Activated gamma-delta T cell treated with Interleukin-2 at 50 U/mL for 16 hours (primary cell): ENCODE measurements around the gene THSD4.
"Not testable (repeated sequence)": the region's sequence is repeated elsewhere in the genome, so short reads cannot be mapped to it uniquely, and the experiment has no call there.

ENCODE experiments used
- DNase-seq: peaks from one replicate; pipeline ENCODE4 v3.0.0-alpha.2; 2020

Gene THSD4

DNA sequence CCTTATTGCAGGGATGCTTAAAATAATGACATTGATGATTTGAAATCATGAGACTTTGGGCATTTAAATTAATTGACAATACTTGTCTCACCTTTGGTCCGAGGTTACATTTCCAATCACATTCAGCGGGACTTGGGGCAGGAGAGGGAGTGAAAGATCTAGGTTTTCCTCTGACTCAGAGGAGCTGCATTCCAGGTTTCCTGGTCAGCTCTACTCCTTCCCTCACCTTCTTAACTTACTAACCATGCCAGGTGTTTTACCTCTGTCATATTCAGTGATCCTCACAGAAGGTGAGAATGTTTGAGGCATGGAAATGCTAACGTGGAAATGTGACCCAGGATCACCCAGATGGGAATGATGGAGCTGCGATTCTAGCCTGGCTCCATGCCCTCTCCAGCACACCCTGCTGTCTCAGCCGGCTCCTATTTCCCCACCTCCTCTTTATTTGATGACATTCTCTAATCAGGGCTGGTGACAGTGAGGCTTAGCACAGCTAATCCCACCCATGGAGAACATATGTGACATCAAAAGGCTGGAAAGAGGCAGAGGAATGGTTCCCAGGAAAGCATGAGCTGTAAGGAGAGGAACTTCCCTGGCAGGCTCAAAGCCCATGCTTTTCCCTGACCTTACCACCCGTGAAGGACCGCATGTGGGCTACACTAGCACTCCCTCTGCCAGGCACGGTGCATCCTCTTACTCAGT, 38.7 kb downstream of the THSD4 start:
- DNase-seq = no peak

DNA sequence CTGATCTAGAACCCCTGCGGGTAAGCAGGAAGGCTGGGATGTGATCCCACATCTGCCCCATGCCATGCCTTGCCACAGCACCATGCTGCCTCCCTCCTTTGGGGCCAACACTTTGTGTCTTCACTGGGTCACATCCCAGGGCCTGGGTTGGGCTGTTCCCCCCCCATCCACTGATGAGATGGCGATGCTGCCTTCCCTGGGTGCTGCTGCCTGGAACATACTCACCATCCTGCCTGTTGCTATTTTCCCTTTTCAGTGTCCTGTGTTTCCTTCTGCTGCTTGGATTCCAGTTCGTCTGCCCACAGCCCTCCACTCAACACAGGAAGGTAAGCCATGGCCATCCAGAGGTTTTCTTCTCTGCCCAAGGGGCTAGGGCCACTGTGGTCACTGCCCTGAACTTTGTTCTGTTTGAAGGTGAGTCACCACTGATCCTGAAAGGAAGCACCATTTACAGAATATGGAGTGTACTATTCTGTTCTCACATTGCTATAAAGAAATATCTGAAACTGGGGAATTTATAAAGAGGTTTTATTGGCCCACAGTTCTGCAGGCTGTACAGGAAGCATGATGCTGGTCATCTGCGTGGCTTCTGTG, 39.4 kb downstream of the THSD4 start:
- no peak for DNase-seq

GRCh38 chr15:71155534-71155933, 40.3 kb downstream of the THSD4 start:
- no peak for DNase-seq

- no peak for DNase-seq
Observed at GRCh38 chr15:71160976-71161375, 45.7 kb downstream of the THSD4 start.

GRCh38 chr15:71162309-71162708, 47.0 kb downstream of the THSD4 start:
- DNase-seq = no peak

DNA sequence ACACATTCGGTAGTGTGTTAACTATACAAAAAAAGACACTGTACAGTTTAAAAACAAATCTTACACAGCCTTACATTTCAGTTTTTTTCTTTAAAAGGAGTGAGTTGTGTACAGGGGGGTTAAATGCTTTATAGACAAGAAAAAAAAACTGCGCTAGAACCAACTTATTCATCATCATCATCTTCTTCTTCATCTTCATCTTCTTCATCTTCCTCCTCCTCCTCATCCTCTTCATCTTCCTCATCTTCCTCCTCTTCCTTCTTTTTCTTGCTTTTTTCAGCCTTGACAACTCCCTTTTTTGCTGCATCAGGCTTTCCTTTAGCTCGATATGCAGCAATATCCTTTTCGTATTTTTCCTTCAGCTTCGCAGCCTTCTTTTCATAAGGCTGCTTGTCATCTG, 49.3 kb downstream of the THSD4 start:
- DNase-seq = not testable (repeated sequence)

- no peak for DNase-seq
Observed at GRCh38 chr15:71167445-71168165, 52.3 kb downstream of the THSD4 start.

DNA sequence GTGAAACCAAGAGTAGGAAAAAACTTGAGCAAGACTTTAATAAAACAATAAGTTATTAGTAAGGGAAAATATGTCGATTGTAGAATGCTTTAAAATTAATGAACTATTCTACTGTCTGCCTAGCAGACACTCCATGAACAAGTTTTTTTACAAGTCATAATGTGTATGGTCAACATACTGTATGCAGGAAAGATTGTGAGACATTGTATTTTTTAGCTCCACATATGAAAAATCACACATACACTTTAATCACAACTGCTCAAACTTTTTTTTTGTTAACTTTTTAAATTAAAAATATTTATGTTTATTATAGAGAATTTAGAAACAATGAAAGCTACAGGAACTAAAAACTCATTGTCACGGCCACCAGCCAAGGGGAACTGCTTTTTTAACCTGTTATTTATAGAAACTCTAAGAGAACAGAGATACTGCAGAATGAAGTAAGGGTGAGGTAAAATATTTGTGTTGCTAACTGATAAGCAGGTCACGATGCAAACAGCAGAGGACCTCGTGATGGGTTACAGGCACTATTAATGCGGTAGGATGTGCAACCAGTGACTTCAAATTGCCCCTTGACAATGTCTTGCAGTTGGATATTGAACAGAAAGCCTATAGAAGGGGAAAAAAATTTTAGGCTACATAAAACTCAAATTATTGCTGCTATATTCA, 53.0 kb downstream of the THSD4 start:
- DNase-seq = no peak

DNA sequence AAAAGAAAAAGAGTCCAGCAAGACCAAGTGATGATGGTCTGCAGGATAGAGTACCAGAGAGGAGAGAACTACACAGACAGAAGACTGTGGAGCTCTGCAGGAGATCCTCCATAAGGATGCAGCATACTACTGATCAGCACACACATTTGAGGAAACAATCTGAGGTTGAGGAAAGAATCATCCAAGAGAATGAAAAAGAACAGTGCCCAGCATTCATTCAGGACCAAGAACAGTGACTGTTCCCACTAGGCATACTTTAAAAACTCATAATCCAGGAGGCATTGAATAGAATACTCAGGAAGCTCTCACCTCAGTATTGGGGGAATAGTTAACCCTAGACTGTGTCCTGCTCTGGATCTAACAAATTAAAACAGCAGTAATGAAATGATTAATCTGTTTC, 54.9 kb downstream of the THSD4 start:
- no peak for DNase-seq

DNA sequence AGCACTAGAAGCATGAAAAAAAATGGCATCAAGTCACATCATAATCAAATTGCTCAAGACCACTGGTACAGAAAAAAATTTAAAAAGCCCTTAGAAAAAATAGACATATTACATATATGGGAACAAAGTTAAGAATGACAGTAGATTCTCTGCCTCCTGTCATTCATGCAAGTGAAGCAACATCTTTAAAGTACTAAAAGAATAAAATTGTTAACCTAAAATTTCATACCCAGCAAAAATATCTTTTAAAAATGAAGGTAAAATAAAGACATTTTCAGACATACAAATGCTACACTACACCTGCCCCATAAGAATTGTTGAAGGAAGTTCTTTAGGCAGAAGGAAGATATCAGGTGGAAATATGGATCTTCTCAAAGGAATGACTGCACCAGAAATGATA, 55.9 kb downstream of the THSD4 start:
- DNase-seq = no peak

- DNase-seq = not testable (repeated sequence)
Observed at GRCh38 chr15:71174360-71174759, 59.1 kb downstream of the THSD4 start.

DNA sequence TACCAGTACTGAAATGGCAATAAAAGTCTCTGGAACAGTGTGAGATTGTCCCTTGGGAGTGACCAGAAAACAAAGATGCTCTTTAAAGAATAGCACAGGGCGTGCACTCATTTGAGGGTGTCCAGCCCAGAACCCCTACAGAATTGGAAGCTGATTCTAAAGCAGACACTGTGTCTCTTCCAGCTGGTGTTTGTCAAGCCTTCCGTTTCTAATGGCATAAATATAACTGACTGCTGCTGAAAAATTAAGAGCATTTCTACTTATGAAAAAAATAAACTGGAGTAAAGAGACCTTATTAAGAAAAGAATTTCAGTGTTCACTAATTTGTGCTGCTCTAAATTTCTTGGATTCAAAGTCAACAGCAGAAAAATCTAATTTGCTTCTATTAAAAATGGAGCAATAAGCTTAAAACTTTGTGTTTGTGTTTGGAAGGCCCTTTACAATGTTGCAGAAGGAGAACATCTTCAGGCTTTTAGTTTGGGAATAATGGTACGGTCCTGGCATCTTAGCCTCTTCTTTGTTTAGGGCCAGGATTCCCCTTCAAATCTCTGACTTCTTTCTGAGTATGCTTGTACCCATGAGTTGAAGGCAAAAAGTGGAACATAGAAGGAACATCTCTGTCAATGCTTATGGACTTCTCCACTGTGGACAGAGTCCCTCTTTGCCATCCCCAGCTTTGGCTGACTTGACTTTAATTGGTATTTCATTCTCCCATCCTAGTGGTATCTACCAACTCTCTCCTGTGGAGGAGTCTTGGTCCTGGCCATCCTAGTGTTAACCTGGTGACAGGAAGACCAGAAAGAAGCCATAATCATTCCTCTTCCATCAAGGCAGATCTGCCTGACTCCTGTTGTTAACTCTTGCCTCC, 65.9 kb downstream of the THSD4 start:
- no peak for DNase-seq

GRCh38 chr15:71182522-71182921, 67.3 kb downstream of the THSD4 start:
- no peak for DNase-seq

DNA sequence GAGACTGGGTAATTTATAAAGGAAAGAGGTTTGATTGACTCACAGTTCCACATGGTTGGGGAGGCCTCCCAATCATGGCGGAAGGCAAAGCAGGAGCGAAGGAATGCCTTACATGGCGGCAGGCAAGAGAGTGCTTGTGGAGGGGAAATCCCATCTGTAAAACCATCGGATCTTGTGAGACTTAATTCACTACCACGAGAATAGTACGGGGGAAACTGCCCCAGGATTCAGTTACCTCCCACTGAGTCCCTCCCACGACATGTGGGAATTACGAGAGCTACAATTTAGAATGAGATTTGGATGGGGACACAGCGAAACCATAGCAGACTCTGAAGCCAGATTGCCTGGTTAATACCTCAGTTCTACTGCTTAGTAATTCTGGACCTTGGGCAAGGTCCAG, 67.8 kb downstream of the THSD4 start:
- no peak for DNase-seq

DNA sequence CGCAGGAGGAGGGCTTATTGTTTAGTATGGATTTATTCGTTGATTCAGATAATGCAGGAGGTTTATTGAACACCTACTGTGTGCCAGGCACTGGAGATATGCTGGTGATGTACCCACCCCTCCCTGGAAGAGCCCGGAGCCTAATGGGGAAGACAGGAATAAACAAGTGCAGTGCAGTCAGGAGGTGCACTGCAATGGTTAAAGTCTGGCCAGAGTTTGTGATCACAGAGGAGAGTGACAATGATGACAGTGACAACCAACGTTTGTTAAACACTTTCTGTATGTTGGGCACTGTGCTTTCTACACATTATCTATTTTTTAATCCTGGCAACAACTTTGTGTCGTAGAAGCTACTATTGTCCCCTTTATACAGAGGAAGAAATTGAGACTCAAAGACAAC, 70.4 kb downstream of the THSD4 start:
- no peak for DNase-seq

- DNase-seq = no peak
Observed at GRCh38 chr15:71186267-71186666, 71.0 kb downstream of the THSD4 start.

- no peak for DNase-seq
Observed at GRCh38 chr15:71187078-71187477, 71.8 kb downstream of the THSD4 start.

DNA sequence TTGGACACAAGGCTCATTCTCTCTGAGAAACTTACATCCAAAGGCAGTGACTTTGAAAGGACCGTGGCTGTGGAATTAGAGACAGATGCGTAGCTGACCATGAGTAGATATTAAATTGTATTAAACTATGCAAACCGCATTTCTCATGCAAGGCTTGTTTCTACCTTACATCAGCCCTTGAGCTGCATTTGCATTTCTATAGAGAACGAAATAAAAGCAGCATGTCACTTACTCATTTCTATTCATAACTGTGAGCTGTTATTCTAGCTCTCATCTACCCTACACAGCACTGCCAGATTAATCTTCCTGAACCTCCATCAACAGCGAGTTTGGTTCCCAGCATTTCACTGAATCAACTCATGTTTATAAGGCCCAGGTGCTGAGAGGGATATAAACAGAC, 72.3 kb downstream of the THSD4 start:
- DNase-seq = no peak

- DNase-seq = no peak
Observed at GRCh38 chr15:71189718-71190117, 74.4 kb downstream of the THSD4 start.

GRCh38 chr15:71191296-71191695, 76.0 kb downstream of the THSD4 start:
- DNase-seq = no peak

GRCh38 chr15:71192816-71193215, 77.5 kb downstream of the THSD4 start:
- no peak for DNase-seq

GRCh38 chr15:71194286-71194685, 79.0 kb downstream of the THSD4 start:
- DNase-seq = no peak

DNA sequence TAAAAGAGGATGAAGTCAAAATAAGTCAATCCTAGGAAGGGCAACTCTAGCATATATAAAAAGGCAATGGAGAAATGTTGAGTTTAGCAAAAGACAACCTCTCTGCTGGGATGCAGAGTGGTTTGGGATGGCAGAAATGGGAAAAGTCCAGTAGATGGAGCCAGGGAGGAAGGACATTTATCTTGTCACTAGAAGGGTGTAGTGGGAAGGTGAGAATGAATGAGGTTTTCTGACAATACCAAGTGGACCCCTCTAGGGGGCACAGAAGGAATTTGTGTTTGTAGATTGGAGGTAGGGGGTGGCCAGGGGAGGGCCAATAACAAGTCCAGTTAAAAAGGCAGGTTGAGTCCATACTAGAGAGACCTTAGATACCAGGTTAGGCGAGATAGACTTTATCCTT, 80.0 kb downstream of the THSD4 start:
- DNase-seq = no peak
